Smooth muscle cell (in vitro differentiated cells): ENCODE measurements around the gene HK1. TPM values are rescaled to one million over a fixed set of nuclear protein-coding genes. Genes with fewer than 3 reads are reported as not detected.

Experiments
- DNase-seq: peaks from one replicate; lab custom pipeline; 2025; ENCODE audit not compliant: unreplicated experiment; lab: John Stamatoyannopoulos, UW
- H2AFZ ChIP-seq: fragments of 200-600 bp; sonication (generic); 2 replicates; pipeline ENCODE4 v1.6.0; 2016; ENCODE audit warnings: antibody characterized with exemption, low read depth, mild to moderate bottlenecking
- H3F3A ChIP-seq: fragments of 200-600 bp; sonication (generic); 2 replicates; pipeline ENCODE4 v1.6.0; 2017; ENCODE audit warnings: antibody characterized with exemption, low read depth
- H3K27ac ChIP-seq: fragments of 200-600 bp; sonication (generic); 2 replicates; pipeline ENCODE4 v1.5.1; 2016; ENCODE audit warnings: low read depth, mild to moderate bottlenecking
- H3K27me3 ChIP-seq: fragments of 200-600 bp; sonication (generic); 2 replicates; pipeline ENCODE4 v1.6.1; 2016; ENCODE audit warnings: low read depth, mild to moderate bottlenecking
- H3K36me3 ChIP-seq: fragments of 200-600 bp; sonication (generic); 2 replicates; pipeline ENCODE4 v1.5.1; 2016; ENCODE audit warnings: low read depth
- H3K4me1 ChIP-seq: fragments of 200-600 bp; sonication (generic); 2 replicates; pipeline ENCODE4 v1.5.1; 2016; ENCODE audit warnings: low read depth
- H3K4me2 ChIP-seq: fragments of 200-600 bp; sonication (generic); 2 replicates; pipeline ENCODE4 v1.6.0; 2016; ENCODE audit warnings: mild to moderate bottlenecking
- H3K4me3 ChIP-seq: fragments of 200-600 bp; sonication (generic); 2 replicates; pipeline ENCODE4 v1.5.1; 2016; ENCODE audit warnings: mild to moderate bottlenecking
- H3K79me2 ChIP-seq: fragments of 200-600 bp; sonication (generic); 2 replicates; pipeline ENCODE4 v1.6.0; 2016; ENCODE audit warnings: low read depth, mild to moderate bottlenecking
- H3K9ac ChIP-seq: fragments of 200-600 bp; sonication (generic); 2 replicates; pipeline ENCODE4 v1.6.0; 2016; ENCODE audit warnings: low read depth
- H3K9me3 ChIP-seq: fragments of 200-600 bp; sonication (generic); replicated peaks from 2 replicates; pipeline ENCODE4 v1.5.1; 2016; ENCODE audit warnings: low read depth
- H4K20me1 ChIP-seq: fragments of 200-600 bp; sonication (generic); 2 replicates; pipeline ENCODE4 v1.6.0; 2016; ENCODE audit warnings: low read depth
- WGBS: methylation state at CpG from one replicate; pipeline ENCODE4 v1.1.7; 2016; ENCODE audit warnings: low lambda C conversion rate; 5-methylcytosine and 5-hydroxymethylcytosine counted together
- polyA plus RNA-seq: library from polyadenylated mRNA; unstranded; fragments of >200 nt; fragmentation: Nextera tagmentation; extraction: Ambion mirVana; gene quantifications from 2 replicates; pipeline ENCODE4 v1.2.1, GENCODE V29; 2016
- total RNA-seq: library from RNA; depleted of rRNA; stranded (reverse); fragments of >200 nt; gene quantifications from 2 replicates; pipeline ENCODE4 v1.2.3, GENCODE V29; 2014
- TF ChIP-seq, protein P1 (sequence below): fragments of 200-600 bp; sonication (generic); IDR thresholded peaks from 2 replicates; pipeline ENCODE4 v1.5.1; 2017; ENCODE audit warnings: borderline replicate concordance, mild to moderate bottlenecking, antibody characterized with exemption; ENCODE audit not compliant: insufficient read depth, poor library complexity, severe bottlenecking

HK1 gene
- total and polyA plus RNA-seq, 2 experiments from 2014 or later = 62.7 to 123 TPM

DNA sequence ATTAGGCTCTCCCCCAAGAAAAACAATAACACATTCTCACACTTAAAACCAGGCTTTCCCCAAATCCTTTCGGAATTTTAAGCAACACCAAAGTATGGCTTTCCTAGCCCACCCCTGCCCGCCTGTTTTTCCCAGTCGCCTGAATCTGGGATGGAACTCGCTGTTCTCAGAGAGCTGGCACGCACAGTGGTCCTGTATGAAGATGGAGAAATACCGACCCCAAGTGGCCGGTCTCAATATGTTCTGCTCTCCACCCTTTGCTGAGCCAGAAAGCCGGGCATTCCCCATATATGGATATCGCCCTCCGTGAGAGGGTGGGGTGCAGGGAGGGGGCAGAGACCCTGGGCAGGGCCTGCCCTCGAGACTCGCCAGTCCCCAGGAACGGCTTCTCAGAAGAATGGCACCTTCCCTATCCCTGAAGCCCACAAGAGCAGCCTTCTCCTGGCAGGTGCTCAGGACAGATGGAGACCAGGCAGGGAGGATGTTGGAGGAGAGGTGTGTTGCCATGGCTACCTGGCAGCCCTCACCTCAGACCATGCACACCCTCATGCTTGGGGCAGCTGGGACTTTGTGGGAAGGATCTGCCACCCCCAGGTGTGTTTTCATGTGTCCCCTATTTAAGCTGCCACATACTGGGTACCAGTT, 135.0 kb downstream of the HK1 start:
- Histone ChIP-seq H2AFZ (no peak overlapping the region), H3K27me3 (no peaks in the 10 kb centered on the region), H3K9ac (no peak overlapping the region), H3K4me2 (no peak overlapping the region), H3K4me1 (no peaks in the 10 kb centered on the region), H3K9me3 (no peaks in the 10 kb centered on the region), H3K36me3 (no peaks in the 10 kb centered on the region), H3F3A (peaks cover 26% of the 10 kb centered on the region), H4K20me1 (no peaks in the 10 kb centered on the region), H3K79me2 (no peaks in the 10 kb centered on the region), H3K27ac (no peak overlapping the region), H3K4me3 (no peak overlapping the region)
- 7% methylated on average over 13 of the region's 13 CpGs for WGBS
- TF ChIP-seq, protein P1, sequence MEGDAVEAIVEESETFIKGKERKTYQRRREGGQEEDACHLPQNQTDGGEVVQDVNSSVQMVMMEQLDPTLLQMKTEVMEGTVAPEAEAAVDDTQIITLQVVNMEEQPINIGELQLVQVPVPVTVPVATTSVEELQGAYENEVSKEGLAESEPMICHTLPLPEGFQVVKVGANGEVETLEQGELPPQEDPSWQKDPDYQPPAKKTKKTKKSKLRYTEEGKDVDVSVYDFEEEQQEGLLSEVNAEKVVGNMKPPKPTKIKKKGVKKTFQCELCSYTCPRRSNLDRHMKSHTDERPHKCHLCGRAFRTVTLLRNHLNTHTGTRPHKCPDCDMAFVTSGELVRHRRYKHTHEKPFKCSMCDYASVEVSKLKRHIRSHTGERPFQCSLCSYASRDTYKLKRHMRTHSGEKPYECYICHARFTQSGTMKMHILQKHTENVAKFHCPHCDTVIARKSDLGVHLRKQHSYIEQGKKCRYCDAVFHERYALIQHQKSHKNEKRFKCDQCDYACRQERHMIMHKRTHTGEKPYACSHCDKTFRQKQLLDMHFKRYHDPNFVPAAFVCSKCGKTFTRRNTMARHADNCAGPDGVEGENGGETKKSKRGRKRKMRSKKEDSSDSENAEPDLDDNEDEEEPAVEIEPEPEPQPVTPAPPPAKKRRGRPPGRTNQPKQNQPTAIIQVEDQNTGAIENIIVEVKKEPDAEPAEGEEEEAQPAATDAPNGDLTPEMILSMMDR = peak; percentile 49
- DNase-seq = peak; percentile 16

- H3K9me3 ChIP-seq = no peaks in the 10 kb centered on the region
Measured at GRCh38 chr10:69414036-69415018, 136.0 kb downstream of the HK1 start.

DNA sequence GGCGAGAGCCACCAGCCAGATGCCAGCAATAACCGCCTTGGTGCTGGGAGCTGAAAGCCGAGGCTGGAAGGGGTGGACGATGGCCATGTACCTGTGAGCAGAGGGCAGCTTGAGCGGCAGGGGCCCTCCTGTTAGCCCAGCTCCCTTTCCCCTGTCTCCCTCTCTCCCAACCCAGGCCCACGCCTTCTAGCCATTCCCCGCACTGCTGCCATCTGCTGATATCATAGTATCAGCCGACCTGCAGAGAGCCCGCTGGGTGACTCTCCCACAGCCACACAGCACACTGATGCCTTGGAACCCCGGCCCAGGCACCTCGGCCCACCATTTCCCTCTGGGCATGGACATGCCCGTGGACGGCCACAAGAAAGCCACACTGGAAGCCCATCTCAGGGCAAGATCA, 136.8 kb downstream of the HK1 start:
- Histone ChIP-seq H2AFZ (no peak overlapping the region), H4K20me1 (no peaks in the 10 kb centered on the region), H3K9me3 (no peaks in the 10 kb centered on the region), H3K4me3 (no peak overlapping the region), H3K4me1 (no peaks in the 10 kb centered on the region), H3F3A (peaks cover 16% of the 10 kb centered on the region), H3K27ac (no peak overlapping the region), H3K27me3 (no peaks in the 10 kb centered on the region), H3K9ac (no peak overlapping the region), H3K4me2 (no peak overlapping the region), H3K36me3 (no peaks in the 10 kb centered on the region), H3K79me2 (no peaks in the 10 kb centered on the region)
- 88% methylated on average over 13 of the region's 13 CpGs for WGBS
- TF ChIP-seq, protein P1 = no peak
- no peak for DNase-seq

More at GRCh38 chr10:69414036-69415018, 136.0 kb downstream of the HK1 start:
- Histone ChIP-seq H3K27ac (no peak overlapping the region), H3K4me1 (no peaks in the 10 kb centered on the region), H2AFZ (no peak overlapping the region), H3K36me3 (no peaks in the 10 kb centered on the region), H3K9ac (no peak overlapping the region), H3K4me3 (no peak overlapping the region), H4K20me1 (no peaks in the 10 kb centered on the region), H3F3A (peaks cover 21% of the 10 kb centered on the region), H3K4me2 (no peak overlapping the region), H3K79me2 (no peaks in the 10 kb centered on the region), H3K27me3 (no peaks in the 10 kb centered on the region)
- TF ChIP-seq, protein P1 = no peak
- no peak for DNase-seq
- WGBS = 95% methylated on average over 20 of the region's 20 CpGs
